ENCODE data around the gene GPR146. TPM values are rescaled to one million over a fixed set of nuclear protein-coding genes. Genes with fewer than 3 reads are reported as not detected.

GPR146 gene
- total RNA-seq, 1 donor from 2014 or later = 1.3 TPM

DNA sequence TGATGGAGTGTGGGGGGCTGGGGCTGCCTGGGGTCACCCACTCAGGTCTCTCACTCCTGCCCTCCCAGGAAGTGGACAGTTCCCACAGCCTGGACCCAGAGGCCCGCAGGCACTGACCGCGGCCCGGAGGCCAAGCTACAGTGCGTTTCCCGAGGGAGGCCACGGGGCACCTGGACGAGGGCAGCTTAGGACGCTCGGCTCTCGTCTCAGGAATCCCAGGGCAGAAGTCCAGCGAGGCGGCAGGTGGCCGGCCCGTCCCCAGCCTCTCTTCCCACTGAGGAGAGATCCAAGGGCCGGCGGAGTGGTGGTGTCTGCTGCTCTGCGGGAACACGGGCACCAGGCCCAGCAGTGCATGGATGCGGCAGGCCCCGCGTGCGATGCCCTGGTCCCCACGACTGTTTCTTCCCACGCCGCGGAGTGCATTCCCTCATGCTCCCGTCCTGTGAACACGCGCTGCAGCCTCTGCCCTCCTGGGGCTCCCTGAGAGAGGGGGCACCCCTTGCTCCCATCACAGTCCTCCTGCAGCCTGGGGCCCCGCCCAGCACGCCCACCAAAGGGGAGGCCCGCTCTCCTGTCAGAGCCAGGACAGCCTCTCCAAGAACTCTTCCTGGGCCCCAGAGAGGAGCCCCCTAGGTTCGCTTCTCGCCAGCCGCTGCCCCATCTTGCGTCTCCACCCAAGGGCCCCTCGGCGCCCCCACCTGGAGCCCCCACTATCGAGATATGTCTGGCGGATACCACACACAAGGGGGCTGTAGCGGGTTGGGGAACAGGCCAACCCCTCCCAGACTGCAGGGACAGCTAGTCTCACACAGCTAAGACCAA, 24.3 kb upstream of the GPR146 start:
- DNase-seq (ENCODE audit: low read depth) = no peak
- no peaks in the 10 kb centered on the region for H3K27me3 ChIP-seq (ENCODE audit: control insufficient read depth, insufficient read depth, low read length)
- H3K36me3 ChIP-seq (ENCODE audit: control insufficient read depth, insufficient read depth, low read length) = peaks cover 14% of the 10 kb centered on the region
- FAIRE-seq = no peak
- H3K4me3 ChIP-seq (ENCODE audit: low read depth, low read length) = no peak overlapping the region
- TF ChIP-seq, protein P1, sequence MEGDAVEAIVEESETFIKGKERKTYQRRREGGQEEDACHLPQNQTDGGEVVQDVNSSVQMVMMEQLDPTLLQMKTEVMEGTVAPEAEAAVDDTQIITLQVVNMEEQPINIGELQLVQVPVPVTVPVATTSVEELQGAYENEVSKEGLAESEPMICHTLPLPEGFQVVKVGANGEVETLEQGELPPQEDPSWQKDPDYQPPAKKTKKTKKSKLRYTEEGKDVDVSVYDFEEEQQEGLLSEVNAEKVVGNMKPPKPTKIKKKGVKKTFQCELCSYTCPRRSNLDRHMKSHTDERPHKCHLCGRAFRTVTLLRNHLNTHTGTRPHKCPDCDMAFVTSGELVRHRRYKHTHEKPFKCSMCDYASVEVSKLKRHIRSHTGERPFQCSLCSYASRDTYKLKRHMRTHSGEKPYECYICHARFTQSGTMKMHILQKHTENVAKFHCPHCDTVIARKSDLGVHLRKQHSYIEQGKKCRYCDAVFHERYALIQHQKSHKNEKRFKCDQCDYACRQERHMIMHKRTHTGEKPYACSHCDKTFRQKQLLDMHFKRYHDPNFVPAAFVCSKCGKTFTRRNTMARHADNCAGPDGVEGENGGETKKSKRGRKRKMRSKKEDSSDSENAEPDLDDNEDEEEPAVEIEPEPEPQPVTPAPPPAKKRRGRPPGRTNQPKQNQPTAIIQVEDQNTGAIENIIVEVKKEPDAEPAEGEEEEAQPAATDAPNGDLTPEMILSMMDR (IDR thresholded peaks at IDR 0.05; ENCODE audit: insufficient read depth, low read length, severe bottlenecking) = no peak

DNA sequence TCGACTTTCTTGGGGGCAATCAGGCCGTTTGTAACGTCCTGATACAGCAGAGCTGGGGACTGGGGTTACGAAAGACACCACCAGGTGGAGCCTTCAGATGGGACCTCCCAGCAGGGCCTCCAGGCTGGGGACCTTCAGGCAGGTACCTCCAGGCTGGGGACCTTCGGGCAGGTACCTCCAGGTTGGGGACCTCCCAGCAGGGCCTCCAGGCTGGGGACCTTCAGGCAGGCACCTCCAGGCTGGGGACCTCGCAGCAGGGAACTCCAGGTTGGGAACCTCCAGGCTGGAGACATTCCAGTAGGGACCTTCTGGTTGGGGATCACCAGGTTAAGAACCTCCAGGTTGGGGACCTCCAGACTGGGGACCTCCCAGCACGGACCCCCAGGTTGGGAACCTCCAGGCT, 23.5 kb upstream of the GPR146 start:
- Histone ChIP-seq H3K36me3 (ENCODE audit: control insufficient read depth, insufficient read depth, low read length) (peaks cover 20% of the 10 kb centered on the region), H3K27me3 (ENCODE audit: control insufficient read depth, insufficient read depth, low read length) (no peaks in the 10 kb centered on the region), H3K4me3 (ENCODE audit: low read depth, low read length) (no peak overlapping the region)
- TF ChIP-seq, protein P1 (IDR thresholded peaks at IDR 0.05; ENCODE audit: insufficient read depth, low read length, severe bottlenecking) = no peak
- DNase-seq (ENCODE audit: low read depth) (no peak), FAIRE-seq (no peak)

DNA sequence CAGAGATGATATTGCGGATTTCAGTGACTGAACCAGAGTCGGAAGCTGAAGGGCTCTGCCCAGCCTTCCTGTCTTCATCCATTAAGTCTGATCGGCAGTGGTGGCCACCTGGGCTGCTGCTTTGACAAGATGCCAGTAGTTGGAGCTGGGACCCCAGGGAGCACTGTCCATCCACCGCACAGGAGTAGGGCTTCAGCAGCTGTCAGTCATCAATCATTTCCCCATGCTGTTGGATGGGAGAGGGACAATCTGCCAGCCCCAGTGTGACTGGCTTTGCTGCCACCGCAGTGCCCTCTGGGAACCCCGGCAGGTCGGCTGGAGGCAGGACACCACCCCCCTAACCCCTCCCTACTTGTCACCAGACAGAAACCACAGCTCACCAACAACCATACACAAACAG, 23.0 kb upstream of the GPR146 start:
- Histone ChIP-seq H3K4me3 (ENCODE audit: low read depth, low read length) (no peak overlapping the region), H3K27me3 (ENCODE audit: control insufficient read depth, insufficient read depth, low read length) (no peaks in the 10 kb centered on the region), H3K36me3 (ENCODE audit: control insufficient read depth, insufficient read depth, low read length) (peaks cover 24% of the 10 kb centered on the region)
- DNase-seq (ENCODE audit: low read depth) (no peak), FAIRE-seq (no peak)
- TF ChIP-seq, protein P1 (IDR thresholded peaks at IDR 0.05; ENCODE audit: insufficient read depth, low read length, severe bottlenecking) = no peak

DNA sequence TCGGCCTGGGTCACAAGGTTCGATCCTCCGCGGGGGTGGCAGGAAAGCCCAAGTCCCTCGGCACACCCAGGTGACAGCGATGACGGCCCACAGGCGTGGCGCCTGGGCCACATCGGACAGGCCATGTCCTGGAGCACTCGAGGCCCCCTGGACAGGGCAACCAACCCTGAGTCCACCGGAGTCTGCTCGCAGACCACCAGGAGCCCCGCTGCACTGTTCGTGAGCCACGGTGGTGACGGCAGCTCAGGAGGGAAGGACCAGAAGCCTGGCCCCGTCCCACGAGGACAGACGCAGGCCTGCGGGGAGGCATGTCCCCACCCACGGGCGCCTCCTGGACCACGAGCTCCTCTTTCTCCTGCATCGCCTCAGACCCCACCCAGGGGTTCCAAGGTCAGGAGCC, 22.4 kb upstream of the GPR146 start:
- Histone ChIP-seq H3K36me3 (ENCODE audit: control insufficient read depth, insufficient read depth, low read length) (peaks cover 27% of the 10 kb centered on the region), H3K4me3 (ENCODE audit: low read depth, low read length) (no peak overlapping the region), H3K27me3 (ENCODE audit: control insufficient read depth, insufficient read depth, low read length) (no peaks in the 10 kb centered on the region)
- DNase-seq (ENCODE audit: low read depth) = no peak
- TF ChIP-seq, protein P1 (IDR thresholded peaks at IDR 0.05; ENCODE audit: insufficient read depth, low read length, severe bottlenecking) = no peak
- FAIRE-seq = no peak

DNA sequence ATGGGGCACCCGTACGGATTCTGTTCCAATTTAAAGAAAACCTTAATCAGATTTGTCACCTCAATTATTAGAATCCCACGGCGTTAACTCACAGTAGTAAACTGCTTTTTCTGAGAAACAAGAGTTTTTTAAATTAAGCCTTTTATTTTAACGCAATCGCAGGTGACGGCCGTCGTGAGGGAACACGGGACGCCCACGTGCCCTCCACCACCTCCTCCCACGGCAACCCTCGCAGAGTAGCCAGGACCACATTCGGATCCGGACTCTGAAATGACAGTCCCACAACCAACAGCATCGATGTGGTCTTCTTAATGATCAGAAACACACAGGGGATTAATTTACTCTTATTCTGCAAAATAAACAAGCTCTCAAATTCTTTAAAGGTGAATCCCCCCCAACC, 22.0 kb upstream of the GPR146 start:
- Histone ChIP-seq H3K4me3 (ENCODE audit: low read depth, low read length) (no peak overlapping the region), H3K36me3 (ENCODE audit: control insufficient read depth, insufficient read depth, low read length) (peaks cover 27% of the 10 kb centered on the region), H3K27me3 (ENCODE audit: control insufficient read depth, insufficient read depth, low read length) (no peaks in the 10 kb centered on the region)
- DNase-seq (ENCODE audit: low read depth) = no peak
- TF ChIP-seq, protein P1 (IDR thresholded peaks at IDR 0.05; ENCODE audit: insufficient read depth, low read length, severe bottlenecking) = no peak
- no peak for FAIRE-seq
